ENCODE results near the gene EPB41.

EPB41 gene

GRCh38 chr1:28891256-28891655 is 23.1 kb upstream of the EPB41 start:
- no peak for DNase-seq

DNA sequence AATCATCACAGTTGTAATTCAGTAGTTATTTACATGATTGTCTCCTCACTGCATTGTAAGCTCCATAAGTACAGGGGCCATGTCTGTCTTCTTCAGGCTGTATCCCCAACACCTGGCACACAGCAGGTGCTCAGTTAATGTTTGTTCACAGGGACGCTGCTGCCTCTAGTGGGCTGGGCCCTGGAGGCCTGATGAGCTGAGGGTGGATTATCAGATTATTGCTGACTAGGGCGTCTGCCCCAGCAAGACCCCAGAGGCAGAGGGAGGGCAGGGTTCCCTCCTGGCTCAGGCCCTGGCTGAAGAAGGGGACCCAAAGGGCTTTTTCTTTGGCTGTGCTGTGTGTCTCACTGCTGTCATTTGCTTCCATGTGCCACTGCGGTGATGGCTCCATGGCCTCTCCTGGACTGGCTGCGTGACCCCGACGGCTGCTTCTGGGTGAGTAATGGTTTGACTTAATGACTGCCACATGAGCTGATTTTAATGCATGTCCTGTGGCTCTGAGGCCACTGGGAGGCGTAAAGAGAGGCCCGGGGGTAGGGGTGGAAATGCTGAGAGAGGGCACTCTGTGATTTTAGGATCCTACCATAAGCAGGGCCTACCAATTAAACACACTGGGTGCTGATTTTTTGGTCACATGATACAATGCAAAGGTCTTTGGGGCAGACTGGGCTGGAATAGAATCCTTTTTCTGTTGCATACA is 20.8 kb upstream of the EPB41 start:
- DNase-seq, result no peak

- DNase-seq, result no peak
Observed at GRCh38 chr1:28894785-28895184, 19.6 kb upstream of the EPB41 start.

DNA sequence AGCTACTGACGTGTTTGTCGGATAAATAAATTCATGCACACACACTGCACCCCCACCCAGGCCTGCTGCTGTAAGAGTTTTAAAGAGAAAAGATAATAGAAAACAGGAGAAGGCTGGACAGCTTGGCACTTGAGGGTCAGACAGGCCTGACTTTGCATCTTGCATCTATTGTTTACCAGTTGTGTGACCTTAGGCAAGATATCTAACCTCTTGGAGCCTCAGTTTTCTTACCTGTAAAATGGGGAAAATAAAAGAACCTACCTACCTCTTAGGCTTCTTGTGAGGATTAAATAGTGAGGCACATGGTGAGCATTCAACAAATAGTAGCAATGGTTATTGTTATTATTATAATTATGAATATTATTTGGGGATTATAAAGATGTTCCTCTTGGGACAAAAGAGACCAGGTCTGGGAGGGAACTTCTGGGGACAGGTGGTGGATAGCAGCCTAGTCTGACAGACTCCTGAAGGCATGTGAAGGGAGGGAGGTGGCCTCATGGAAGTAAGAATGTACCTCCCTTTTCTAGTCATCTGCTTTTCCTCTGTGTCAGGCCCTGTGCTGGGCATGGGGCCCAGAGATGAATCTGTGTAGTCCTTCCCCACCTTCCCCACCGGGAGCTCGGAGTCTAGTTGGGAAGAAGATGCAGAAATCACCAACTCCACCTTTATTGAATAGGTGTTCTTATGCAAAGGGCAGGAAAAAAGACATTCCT is 18.3 kb upstream of the EPB41 start:
- DNase-seq, result no peak

DNA sequence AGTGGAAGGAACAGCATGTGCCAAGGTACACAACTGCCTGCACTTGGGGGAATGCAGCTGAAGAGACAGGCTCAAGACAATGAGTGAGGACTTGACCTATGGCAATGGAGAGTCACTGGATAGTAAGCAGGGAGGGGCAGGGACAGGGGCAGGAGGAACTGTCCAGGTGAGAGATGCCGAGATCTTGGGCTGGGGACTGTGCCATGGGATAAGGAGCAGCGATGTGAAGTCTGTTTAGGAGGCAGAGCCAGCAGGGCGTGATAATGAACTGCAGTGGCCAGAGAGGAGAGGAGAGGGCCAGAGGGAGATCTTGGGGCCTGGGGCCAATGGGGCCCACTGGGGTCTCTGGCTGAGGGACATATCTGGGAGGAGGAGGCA is 17.8 kb upstream of the EPB41 start:
- DNase-seq, result no peak

DNA sequence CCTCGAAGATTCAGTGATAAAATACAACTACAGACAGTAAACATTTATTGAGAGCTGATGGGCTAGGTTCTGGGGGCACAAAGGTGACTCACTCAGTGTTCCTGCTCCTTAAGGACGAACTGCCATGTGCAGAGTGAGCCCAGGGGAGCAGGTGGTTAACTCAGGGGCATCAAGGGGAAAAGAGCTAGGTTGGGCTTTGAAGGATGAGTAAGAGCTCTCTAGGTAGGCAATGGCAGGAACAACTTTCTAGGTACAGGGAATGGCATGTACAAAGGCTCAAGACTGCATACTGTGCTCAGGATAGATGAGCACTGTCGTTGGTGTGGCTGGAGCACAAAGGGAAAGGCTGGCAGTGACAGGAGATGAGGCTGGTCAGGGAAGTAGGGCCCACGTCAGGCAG is 16.6 kb upstream of the EPB41 start:
- DNase-seq, result no peak

DNA sequence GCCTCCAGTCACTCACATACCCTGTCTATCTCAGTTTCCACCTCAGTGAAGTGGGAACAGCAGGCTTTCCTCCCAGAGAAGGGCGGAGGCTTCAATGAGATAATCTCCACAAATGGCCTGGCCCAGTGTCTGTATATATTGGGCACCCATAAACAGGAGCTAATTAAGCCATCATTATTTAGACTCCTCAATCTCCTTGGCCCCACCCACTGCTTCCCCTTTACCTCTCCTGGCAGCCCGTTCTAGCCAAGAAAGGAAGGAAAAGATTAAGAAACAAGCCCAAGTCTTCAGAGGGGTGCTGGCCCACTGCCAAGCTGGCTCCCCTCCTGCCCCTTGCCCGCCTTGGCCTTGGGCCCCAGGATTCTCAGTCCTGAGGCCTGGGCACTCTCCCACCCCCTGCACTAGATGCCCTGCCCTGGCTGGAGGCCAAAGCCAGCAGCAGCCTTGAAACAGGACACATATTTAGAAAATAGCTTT is 15.9 kb upstream of the EPB41 start:
- no peak for DNase-seq

DNA sequence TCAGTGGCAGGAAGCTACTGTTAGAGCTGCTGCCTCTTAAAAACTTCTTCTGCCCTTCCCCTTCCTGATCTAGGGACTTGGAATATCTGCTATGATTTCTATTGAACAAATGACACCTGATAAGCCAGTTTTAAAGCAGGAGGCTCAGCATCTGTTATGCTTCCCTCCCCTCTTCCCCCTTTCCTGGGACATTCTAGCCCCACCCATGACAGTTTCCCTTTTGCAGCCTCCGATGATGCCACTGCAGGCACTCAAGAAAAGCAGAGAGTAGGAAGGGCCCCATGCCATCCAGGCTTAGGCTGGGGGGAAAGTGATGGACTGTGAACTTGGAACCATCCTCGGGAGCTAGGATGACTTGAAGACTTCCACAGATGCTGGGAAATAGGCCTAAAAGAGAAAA is 15.1 kb upstream of the EPB41 start:
- DNase-seq, result no peak

GRCh38 chr1:28900562-28900961 is 13.8 kb upstream of the EPB41 start:
- DNase-seq, result no peak

DNA sequence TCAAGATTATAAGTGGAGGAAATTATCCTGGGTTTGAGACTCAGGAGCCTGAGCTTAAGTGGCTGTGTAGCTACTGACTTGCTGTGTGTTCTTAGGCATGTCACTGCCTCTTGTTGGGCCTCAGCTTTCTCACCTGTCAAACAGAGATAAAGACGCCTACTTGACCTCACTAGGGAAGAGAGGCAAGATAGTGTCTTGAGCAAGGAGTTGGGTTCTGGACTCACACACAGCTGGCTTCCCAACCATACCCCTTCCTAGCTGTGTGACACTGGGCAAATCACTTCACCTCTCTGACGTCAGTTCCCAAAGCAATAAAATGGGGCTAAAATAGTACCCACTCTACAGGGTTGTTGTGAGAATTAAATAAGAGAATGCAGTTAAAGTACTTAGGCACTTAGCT is 11.6 kb upstream of the EPB41 start:
- DNase-seq, result no peak

- no peak for DNase-seq
Observed at GRCh38 chr1:28905921-28906666, 8.3 kb upstream of the EPB41 start.

- DNase-seq, result no peak
Observed at GRCh38 chr1:28909198-28909597, 5.2 kb upstream of the EPB41 start.

DNA sequence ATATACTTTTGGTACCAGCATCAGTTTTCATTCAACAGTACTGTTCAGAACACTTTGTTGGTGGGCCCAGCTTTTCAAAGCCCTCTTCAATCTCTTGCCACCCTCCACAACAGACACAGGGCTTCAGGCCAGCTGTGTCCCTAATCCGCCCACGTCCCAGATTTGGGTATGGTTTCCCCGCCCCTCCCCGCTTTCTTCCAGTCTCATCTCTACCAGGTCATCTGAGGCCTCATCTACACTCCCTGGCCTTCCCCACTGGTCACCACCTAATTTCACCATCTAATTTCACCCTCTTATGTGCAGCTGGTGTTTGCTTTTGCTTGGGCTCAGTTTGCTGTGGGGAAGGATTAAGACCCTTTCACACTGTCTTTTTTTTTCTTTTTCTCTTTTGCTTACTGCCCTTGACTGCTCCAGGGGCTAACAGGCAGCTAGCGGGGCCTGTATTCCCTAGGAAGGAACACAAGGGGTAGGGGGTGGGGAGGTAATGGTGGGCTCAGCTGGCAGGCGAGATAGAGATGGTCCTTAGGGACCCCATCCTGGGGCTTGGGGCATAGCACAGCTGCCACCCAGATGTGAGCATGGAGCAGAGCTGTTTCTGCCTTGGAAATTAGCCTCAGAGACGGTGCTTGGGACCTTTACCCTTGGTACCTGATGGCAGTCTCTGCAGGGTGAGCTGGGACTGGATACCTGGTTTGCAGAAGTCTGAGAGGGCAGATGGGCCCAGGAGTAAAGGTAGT is 3.8 kb upstream of the EPB41 start:
- no peak for DNase-seq

GRCh38 chr1:28913786-28914227 is 562 bp upstream of the EPB41 start:
- no peak for DNase-seq

DNA sequence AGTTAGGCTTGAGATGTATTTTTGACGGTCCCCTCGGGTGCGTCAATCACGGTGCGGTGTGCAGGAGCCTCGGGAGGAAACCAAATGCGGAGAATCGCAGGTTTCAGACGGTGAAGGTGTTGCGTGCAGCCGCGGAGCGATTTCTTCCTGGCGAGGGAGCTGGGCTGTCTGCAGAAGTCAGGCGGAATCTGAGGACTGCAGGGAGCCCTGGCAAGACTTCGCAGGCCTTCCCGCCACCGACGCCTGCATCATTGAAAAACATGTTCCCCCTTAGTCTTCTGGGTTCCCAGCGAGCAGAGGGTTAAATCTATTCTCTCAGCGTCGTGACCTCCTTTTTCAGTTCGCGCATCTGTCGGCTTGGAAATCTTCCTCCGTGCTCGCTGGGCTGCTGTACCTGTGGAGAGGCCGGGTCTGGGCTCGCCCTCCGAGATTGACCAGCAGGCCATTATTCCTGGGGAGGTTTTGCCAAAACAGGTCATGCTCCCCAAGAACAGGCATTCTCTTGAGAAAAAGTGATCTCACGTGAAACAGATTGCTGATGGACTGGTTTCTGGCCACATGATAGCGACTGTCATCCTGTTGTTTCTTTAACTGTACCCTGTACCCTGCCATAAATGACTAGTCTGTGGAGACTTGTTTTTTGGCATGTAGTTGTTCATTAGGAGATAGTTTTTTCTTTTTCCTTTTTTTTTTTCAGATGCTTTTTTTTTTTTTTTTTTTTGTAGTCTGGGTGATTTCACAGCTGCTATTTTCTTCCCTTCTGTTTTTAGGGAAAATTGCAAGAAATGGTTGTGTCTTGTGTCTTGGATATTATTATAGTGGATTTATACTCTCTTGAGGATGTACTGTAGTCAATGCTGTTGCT is 894 bp downstream of the EPB41 start:
- DNase-seq, result no peak

- no peak for DNase-seq
Observed at GRCh38 chr1:28917757-28918118, 3.4 kb downstream of the EPB41 start.

DNA sequence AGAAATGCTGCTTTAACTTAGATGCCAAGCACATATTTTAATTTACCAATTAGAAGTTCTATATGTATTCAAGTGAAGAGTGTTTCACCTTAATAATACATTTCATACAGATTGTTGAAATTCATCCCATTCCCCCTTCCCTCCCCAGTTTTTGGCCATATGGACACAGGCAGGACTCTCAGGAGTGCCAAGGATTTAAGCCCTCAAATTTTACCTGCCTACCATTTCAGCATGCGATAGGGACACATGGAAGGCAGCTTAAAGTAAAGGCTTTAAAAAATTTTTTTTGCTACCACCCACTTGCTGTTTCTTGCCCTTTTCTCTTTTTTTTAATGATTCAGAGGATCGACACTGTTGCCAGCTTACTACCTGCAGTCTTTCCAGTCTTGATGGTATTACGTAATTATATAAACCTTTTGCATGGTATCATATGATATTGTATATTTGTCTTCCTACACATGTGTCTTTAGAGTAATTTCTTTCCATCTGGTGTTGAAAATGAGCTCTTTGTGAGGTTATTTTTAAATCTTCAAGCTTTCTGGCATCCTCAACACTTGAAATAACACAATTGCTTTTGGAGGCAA is 7.0 kb downstream of the EPB41 start:
- no peak for DNase-seq

DNA sequence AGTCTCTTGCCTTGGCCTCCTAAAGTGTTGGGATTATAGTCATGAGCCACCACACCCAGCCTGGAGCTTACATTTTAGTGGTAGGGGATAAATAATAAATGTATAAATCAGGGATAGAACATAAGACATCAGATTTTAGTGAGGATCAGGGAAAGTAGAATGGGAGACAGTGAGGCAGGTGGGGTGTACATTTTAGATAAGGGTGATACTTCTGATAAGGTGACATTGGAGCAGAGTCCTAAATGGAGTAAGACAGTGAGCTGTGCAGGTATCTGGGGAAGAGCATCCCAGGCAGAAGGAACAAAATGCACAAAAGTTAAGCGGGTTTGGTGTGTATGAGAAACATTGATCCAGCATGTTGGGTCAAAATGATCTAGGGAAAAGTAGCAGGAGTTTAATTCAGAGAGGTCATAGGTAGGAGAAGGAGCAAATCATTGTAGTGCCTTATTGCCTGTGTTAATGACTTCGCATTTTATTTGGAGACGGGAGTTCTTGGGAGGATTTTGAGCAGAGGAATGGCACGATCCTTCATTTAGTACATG is 11.1 kb downstream of the EPB41 start:
- DNase-seq, result no peak

DNA sequence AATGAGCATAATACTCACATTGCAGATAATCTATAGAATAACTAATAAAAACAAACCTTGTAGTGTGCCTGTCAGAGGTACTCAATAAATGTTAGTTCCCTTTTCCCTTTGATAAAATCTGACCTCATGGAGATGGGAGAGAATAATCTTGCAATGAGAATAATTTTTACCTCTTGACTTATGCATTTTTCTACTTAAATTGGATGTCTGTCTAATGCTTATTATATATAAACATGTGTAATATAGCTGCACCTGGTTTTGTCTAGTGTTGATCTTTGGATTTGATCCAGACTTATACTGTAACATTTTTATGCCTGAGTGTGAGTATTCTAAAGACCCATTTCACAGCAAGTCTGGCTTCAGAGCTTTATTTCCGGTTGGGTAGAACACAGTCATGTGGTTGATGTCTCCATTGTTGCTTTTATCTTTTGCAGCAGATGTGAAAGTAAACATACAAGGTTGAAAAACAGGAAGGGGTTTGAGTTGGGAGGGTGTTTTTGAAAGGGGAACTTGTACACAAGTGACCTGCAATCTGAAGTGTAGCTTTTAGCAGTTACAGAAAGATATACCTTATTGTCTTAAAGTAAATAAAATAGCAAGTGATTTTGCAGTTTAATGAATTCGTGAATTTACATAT is 12.4 kb downstream of the EPB41 start:
- DNase-seq, result peak; percentile 66

GRCh38 chr1:28927266-28927647 is 12.9 kb downstream of the EPB41 start:
- no peak for DNase-seq

Measured in NCI-H510A treated with DMSO at 0.1 percent for 48 hours (cell line).